GM18907 (cell line): ENCODE data around the gene SRSF2.
A peak's percentile ranks its signal among the peaks of the same experiment; 100 is the strongest.
"Not testable (repeated sequence)": the region's sequence is repeated elsewhere in the genome, so short reads cannot be mapped to it uniquely, and the experiment has no call there.

Experiments used
- ATAC-seq: cut with Tn5 transposase; IDR thresholded peaks from one replicate; pipeline ENCODE4 v1.9.1; 2021; ENCODE audit warnings: mild to moderate bottlenecking, moderate library complexity; ENCODE audit not compliant: unreplicated experiment

Gene SRSF2, protein sequence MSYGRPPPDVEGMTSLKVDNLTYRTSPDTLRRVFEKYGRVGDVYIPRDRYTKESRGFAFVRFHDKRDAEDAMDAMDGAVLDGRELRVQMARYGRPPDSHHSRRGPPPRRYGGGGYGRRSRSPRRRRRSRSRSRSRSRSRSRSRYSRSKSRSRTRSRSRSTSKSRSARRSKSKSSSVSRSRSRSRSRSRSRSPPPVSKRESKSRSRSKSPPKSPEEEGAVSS

GRCh38 chr17:76737082-76737675 is at the start of gene SRSF2:
TSS of gene SRSF2 (minus strand) at chr17:76737331. CDS start at chr17:76737160, 171 bp downstream.
- ATAC-seq, result peak; percentile 71

GRCh38 chr17:76784926-76785325 is 47.8 kb upstream of the SRSF2 start:
- ATAC-seq, result no peak

DNA sequence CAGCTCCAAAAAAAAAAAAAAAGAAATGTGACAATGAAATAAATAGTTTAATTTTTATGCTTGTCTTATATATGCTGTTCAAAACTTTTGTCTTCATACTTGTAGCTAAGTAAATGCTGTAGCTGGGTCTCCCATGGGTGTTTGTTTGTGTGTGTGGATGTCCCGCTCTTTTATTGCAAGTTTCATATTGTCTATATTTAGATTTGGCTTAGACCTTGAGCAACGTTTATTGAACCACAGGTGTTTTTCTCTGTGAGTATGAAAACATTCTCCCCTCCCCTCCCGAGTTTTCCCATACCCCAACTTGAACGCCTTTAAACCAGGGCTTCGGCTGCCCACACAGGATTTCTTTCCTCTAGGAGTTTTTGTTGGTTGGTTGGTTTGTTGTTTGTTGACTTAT is 46.0 kb upstream of the SRSF2 start:
- ATAC-seq, result no peak

GRCh38 chr17:76781056-76781982 is 44.2 kb upstream of the SRSF2 start:
- no peak for ATAC-seq

- ATAC-seq, result no peak
These were observed 38.0 kb upstream of the SRSF2 start for GRCh38 chr17:76775021-76775600.

- no peak for ATAC-seq
These were observed 35.9 kb upstream of the SRSF2 start for GRCh38 chr17:76772842-76773525.

GRCh38 chr17:76758570-76758969 is 21.4 kb upstream of the SRSF2 start:
- ATAC-seq, result no peak

- no peak for ATAC-seq
These were observed 20.1 kb upstream of the SRSF2 start for GRCh38 chr17:76757256-76757655.

GRCh38 chr17:76755285-76755684 is 18.2 kb upstream of the SRSF2 start:
- ATAC-seq, result no peak

- ATAC-seq, result no peak
These were observed 16.2 kb upstream of the SRSF2 start for GRCh38 chr17:76753061-76753961.

DNA sequence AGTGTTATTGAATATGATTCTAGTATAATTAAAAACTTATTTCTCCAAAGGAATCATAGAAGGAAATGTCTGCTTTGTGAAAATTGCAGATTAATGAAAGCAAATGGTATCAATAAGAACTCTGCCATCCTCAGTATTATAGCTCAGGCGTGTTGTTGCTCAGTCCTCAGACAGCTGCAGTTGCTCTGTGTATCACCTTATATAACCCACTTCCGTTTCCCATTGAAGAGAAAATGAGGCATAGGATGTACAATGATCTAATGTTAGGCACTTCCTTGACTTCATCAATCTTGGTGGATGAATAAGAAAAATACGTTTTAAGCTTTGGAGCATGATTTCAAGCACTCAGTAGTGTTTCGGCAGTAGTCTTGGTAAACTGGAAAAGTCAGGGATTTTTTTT is 14.9 kb upstream of the SRSF2 start:
- no peak for ATAC-seq

DNA sequence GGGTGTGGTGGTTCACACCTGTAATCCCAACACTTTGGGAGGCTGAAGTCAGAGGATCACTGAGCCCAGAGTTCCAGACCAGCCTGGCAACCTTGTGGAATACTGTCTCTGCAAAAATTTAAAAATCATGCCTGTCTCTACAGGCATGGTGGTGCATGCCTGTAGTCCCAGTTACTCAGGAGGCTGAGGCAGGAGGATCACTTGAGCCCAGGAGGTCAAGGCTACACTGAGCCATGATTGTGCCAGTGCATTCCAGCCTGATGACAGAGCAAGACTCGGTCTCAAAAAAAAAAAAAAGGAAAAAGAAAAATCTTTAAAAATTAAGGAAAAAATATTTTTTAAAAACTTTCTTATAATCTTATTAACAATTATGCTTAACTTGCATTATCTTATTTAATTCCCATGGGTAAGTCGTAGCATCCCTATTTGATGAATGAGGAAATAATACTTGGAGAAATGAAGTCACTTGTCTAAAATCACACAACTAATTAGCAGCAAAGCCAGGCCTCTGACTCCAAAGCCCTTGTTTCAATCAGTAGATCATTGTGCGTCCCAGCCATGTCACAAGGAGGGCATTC is 14.4 kb upstream of the SRSF2 start:
- ATAC-seq, result no peak

DNA sequence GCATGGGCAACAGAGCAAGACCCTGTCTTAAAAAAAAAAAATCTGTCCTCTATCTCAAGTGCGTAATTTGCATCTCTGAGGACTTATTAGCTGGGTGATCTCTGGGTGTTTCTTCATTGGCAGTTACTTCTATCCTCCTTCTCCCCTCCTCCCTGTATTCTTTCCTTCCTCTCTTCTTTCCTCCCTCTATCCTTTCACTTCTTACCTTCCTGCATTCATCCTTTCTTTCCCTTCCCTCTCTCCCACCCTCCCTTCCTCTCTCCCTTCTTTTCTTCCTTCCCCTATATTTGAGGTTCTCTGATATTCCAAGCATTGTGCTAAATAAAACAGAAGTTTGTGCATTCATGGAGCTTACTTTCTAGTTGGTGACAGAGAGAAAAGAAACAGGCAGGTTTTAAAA is 11.5 kb upstream of the SRSF2 start:
- no peak for ATAC-seq

DNA sequence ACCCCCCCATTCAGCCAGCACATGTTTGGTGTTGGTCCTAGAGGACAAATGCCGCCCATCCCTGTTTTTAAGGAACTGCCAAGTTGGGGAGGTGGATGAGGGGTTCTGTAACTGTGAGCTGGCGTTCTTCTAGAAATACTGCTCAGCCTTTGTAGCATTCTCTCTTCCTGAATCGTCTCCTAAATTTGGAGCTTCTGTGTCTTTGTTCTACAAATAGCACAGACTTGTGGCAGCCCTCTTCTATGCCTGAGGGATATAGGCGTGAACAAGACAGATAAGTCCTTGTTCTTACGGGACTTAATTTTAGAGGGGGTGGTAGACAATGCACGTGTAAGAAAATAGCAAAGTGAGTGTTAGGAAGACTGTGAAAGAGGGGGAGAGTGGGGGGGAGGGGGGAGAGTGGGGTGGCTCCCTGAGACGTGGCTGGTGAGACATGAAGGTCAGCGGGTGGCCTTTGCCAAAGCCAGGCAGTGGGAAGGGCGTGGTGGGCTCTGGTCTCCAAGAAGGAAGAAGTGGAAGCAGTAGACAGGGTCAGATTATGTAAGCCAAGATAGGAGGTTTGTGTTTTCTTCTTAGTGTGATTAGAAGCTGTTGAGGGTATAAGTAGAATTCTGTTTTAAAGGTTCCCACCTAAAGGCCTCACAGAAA is 10.7 kb upstream of the SRSF2 start:
- ATAC-seq, result no peak

GRCh38 chr17:76745785-76746184 is 8.7 kb upstream of the SRSF2 start:
- not testable (repeated sequence) for ATAC-seq

DNA sequence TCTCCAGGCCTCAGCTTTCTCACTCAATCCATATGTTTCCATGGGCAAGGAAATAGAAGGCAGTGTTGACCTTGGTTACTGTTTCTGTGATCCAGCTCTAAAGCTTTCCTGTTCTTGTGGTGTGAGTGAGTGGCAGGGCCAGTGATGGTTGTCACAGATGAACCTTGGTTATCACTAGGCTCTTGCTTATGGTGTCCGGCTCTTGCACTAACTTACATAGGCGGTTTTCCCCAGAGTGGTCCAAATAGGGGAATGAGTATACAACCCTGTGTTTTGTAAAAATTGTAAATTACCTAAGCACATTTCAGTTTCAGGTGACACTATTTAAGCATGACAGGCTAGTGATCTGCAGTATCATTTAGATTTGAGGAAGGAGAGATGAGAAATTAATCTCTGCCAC is 7.6 kb upstream of the SRSF2 start:
- ATAC-seq, result no peak

GRCh38 chr17:76742958-76743357 is 5.8 kb upstream of the SRSF2 start:
- ATAC-seq, result no peak

DNA sequence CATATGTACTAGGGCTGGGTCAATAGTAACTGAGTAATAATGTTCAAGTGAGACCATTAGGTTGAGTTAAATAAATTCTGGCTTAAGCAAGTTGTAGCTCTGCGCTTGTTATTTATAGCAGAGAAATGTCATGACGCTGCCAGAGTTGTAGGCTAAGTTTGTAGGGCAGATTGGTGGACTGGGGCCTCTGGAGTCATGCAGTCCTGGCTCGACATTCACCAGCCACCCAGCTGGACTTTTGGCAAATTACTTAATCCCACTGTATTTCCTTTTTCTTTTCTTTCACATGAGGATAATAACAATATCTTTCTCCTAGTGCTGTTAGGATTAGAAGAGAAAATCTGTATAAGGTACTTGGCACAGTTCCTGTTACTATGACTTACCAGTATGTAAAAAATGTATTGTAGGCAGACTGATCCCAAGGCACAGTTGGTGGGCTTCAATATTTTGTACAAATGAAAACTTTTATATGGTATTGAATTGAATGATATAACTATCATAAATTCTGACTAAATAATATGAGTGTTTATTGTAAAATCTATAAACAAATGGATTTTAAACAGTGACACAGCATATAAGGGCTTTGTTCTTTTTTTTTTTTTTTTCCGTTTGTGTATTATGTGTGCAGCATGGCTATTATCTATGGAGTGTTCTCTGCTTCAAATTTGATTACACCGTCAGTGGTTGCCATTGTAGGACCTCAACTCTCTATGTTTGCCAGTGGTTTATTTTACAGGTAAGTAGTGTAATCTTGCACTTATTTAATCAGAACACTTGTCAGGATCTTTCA is 3.4 kb upstream of the SRSF2 start:
- no peak for ATAC-seq
